ENCODE data around the gene THRAP3. TPM values are rescaled to one million over a fixed set of nuclear protein-coding genes. Genes with fewer than 3 reads are reported as not detected.
A peak's percentile ranks its signal among the peaks of the same experiment; 100 is the strongest.

The THRAP3 gene, protein sequence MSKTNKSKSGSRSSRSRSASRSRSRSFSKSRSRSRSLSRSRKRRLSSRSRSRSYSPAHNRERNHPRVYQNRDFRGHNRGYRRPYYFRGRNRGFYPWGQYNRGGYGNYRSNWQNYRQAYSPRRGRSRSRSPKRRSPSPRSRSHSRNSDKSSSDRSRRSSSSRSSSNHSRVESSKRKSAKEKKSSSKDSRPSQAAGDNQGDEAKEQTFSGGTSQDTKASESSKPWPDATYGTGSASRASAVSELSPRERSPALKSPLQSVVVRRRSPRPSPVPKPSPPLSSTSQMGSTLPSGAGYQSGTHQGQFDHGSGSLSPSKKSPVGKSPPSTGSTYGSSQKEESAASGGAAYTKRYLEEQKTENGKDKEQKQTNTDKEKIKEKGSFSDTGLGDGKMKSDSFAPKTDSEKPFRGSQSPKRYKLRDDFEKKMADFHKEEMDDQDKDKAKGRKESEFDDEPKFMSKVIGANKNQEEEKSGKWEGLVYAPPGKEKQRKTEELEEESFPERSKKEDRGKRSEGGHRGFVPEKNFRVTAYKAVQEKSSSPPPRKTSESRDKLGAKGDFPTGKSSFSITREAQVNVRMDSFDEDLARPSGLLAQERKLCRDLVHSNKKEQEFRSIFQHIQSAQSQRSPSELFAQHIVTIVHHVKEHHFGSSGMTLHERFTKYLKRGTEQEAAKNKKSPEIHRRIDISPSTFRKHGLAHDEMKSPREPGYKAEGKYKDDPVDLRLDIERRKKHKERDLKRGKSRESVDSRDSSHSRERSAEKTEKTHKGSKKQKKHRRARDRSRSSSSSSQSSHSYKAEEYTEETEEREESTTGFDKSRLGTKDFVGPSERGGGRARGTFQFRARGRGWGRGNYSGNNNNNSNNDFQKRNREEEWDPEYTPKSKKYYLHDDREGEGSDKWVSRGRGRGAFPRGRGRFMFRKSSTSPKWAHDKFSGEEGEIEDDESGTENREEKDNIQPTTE
- polyA plus RNA-seq: 100 to 1,000 TPM in 1 of 3 donors, 10 to 100 TPM in 2; 61.6 to 103 (median 70.7) TPM

GRCh38 chr1:36223996-36224536 is at the start of gene THRAP3:
TSS of gene THRAP3 (plus strand) at chr1:36224443. CDS start at chr1:36282564, 58,121 bp downstream.
- Mint-ChIP-seq H3K27me3 (ENCODE audit: low read depth in 3 of 3) (peaks cover 13 to 23% (median 17%) of the 10 kb centered on the region in 3 donors), H3K4me3 (peak within 1 kb of the TSS; percentile 93 to 98 (median 93)), H3K27ac (peak within 1 kb of the TSS; percentile 99 to 100 (median 100)), H3K4me1 (peaks cover 39 to 44% of the 10 kb centered on the region in 2 donors), H3K9me3 (no peaks in the 10 kb centered on the region), H3K36me3 (peaks cover 0 to 6% (median 6%) of the 10 kb centered on the region in 3 donors)
- peak; percentile 100 for DNase-seq

GRCh38 chr1:36174713-36175112 is 49.5 kb upstream of the THRAP3 start:
- Mint-ChIP-seq H3K9me3 (no peaks in the 10 kb centered on the region), H3K4me1 (peaks cover 13 to 22% of the 10 kb centered on the region in 2 donors), H3K27ac (peak overlapping the region in 3 of 6 donors; percentile 10 to 79 (median 62)), H3K4me3 (no peak overlapping the region), H3K27me3 (ENCODE audit: low read depth in 3 of 3) (peaks cover 0 to 4% (median 0%) of the 10 kb centered on the region in 3 donors), H3K36me3 (peaks cover 0 to 37% (median 15%) of the 10 kb centered on the region in 3 donors)
- no peak for DNase-seq

- H3K4me3 Mint-ChIP-seq: no peak overlapping the region
- H3K27ac Mint-ChIP-seq: peak overlapping the region in 3 of 6 donors; percentile 10 to 79 (median 51)
- peaks cover 0 to 4% (median 0%) of the 10 kb centered on the region in 3 donors for H3K27me3 Mint-ChIP-seq (ENCODE audit: low read depth in 3 of 3)
- DNase-seq: no peak
- H3K9me3 Mint-ChIP-seq: no peaks in the 10 kb centered on the region
- H3K4me1 Mint-ChIP-seq: peaks cover 10 to 15% of the 10 kb centered on the region in 2 donors
- peaks cover 0 to 39% (median 15%) of the 10 kb centered on the region in 3 donors for H3K36me3 Mint-ChIP-seq
Observed at GRCh38 chr1:36175137-36176095, 48.8 kb upstream of the THRAP3 start.

DNA sequence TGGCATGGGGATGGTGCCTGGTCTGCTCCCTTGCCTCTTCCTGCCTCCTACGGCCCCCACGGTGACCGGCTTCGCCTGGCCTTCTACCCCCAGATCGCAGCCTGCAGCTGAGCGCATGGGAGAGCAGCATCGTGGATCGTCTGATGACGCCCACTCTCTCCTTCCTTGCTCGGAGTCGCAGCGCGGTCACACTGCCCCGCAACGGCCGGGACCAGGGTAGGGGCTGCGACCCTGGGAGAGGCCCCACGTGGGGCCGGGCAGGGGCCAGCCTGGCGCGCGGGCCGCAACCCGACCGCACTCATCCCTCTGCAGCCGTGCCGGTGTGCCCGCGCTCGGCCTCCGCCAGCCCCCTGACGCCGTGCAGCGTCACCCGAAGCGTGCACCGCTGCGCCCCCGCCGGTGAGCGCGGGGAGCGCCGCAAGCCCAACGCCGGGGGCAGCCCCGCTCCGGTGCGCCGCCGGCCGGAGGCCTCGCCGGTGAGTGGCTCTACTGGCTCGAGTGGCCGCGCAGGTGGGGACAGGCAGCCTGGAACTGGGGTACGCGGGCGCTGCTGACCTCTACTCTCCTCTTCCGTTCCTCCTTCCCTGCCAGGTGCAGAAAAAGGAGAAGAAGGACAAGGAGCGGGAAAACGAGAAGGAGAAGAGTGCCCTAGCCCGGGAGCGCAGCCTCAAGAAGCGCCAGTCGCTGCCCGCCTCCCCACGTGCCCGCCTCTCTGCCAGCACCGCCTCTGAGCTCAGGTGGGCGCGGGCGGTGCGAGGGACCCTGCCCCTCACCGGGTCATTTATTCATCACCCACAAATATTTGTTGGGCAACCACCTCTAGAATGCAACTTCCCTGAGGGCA is 47.9 kb upstream of the THRAP3 start:
- Mint-ChIP-seq H3K4me1 (peaks cover 5 to 10% of the 10 kb centered on the region in 2 donors), H3K9me3 (no peaks in the 10 kb centered on the region), H3K27ac (peak overlapping the region in 1 of 6 donors; percentile 51), H3K36me3 (peaks cover 5 to 42% (median 20%) of the 10 kb centered on the region in 3 donors), H3K4me3 (no peak overlapping the region), H3K27me3 (ENCODE audit: low read depth in 3 of 3) (peaks cover 0 to 4% (median 0%) of the 10 kb centered on the region in 3 donors)
- no peak for DNase-seq

DNA sequence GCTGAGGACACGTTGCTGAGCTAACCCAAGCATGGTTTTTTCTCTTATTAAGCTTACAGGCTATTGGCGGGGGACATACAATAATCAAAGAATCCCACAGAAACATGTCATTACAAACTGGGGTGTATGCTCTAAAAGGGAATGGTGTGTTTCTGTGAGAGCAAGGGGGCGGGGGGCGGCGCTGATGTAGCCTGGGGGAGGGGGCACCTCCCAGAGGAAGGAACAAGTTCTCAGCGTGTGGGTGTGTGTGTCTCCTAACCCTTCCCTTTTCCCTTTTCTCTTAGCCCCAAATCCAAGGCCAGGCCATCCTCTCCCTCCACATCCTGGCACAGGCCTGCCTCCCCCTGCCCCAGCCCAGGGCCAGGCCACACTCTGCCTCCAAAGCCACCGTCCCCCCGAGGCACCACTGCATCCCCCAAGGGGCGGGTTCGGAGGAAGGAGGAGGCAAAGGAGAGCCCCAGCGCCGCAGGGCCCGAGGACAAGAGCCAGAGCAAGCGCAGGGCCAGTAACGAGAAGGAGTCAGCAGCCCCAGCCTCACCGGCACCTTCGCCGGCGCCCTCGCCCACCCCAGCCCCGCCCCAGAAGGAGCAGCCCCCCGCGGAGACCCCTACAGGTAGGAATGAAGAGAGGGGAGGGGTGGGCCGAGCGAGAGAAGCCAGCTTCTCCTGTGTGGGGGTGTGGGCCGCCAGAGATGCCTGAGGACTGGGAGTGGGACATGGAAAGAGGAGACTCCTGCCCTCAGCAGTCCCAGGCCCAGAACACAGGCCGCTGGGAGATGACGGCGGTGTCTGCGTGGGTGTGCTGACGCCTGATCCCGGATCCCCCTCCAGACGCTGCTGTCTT is 46.4 kb upstream of the THRAP3 start:
- Mint-ChIP-seq H3K36me3 (peaks cover 5 to 39% (median 20%) of the 10 kb centered on the region in 3 donors), H3K4me3 (no peak overlapping the region), H3K9me3 (no peaks in the 10 kb centered on the region), H3K27ac (peak overlapping the region in 1 of 6 donors; percentile 58), H3K27me3 (ENCODE audit: low read depth in 3 of 3) (peaks cover 0 to 3% (median 0%) of the 10 kb centered on the region in 3 donors), H3K4me1 (peaks cover 5 to 10% of the 10 kb centered on the region in 2 donors)
- no peak for DNase-seq

- Mint-ChIP-seq H3K36me3 (peaks cover 5 to 33% (median 18%) of the 10 kb centered on the region in 3 donors), H3K4me3 (no peak overlapping the region), H3K4me1 (peaks cover 5 to 8% of the 10 kb centered on the region in 2 donors), H3K9me3 (no peaks in the 10 kb centered on the region), H3K27me3 (ENCODE audit: low read depth in 3 of 3) (peaks cover 0 to 1% (median 0%) of the 10 kb centered on the region in 3 donors), H3K27ac (no peak overlapping the region)
- no peak for DNase-seq
Observed at GRCh38 chr1:36178471-36179219, 45.6 kb upstream of the THRAP3 start.

- DNase-seq: no peak
- H3K4me1 Mint-ChIP-seq: peaks cover 1 to 2% of the 10 kb centered on the region in 2 donors
- H3K27ac Mint-ChIP-seq: no peak overlapping the region
- H3K36me3 Mint-ChIP-seq: peaks cover 5 to 28% (median 13%) of the 10 kb centered on the region in 3 donors
- no peak overlapping the region for H3K4me3 Mint-ChIP-seq
- H3K9me3 Mint-ChIP-seq: no peaks in the 10 kb centered on the region
- H3K27me3 Mint-ChIP-seq (ENCODE audit: low read depth in 3 of 3): peaks cover 0 to 1% (median 0%) of the 10 kb centered on the region in 3 donors
Observed at GRCh38 chr1:36179220-36179600, 45.0 kb upstream of the THRAP3 start.

- Mint-ChIP-seq H3K36me3 (peaks cover 5 to 19% (median 10%) of the 10 kb centered on the region in 3 donors), H3K27me3 (ENCODE audit: low read depth in 3 of 3) (peaks cover 0 to 2% (median 0%) of the 10 kb centered on the region in 3 donors), H3K27ac (peak overlapping the region in 5 of 6 donors; percentile 31 to 84 (median 72)), H3K4me1 (peaks cover 0 to 1% of the 10 kb centered on the region in 2 donors), H3K9me3 (no peaks in the 10 kb centered on the region), H3K4me3 (peak overlapping the region in 1 of 5 donors; percentile 38)
- no peak for DNase-seq
Observed at GRCh38 chr1:36182734-36183133, 41.5 kb upstream of the THRAP3 start.

- Mint-ChIP-seq H3K4me1 (peaks cover 5 to 6% of the 10 kb centered on the region in 2 donors), H3K27ac (peak overlapping the region; percentile 31 to 84 (median 72)), H3K27me3 (ENCODE audit: low read depth in 3 of 3) (peaks cover 0 to 2% (median 0%) of the 10 kb centered on the region in 3 donors), H3K9me3 (no peaks in the 10 kb centered on the region), H3K4me3 (no peak overlapping the region), H3K36me3 (peaks cover 5 to 19% (median 10%) of the 10 kb centered on the region in 3 donors)
- no peak for DNase-seq
Observed at GRCh38 chr1:36183309-36183856, 40.9 kb upstream of the THRAP3 start.

DNA sequence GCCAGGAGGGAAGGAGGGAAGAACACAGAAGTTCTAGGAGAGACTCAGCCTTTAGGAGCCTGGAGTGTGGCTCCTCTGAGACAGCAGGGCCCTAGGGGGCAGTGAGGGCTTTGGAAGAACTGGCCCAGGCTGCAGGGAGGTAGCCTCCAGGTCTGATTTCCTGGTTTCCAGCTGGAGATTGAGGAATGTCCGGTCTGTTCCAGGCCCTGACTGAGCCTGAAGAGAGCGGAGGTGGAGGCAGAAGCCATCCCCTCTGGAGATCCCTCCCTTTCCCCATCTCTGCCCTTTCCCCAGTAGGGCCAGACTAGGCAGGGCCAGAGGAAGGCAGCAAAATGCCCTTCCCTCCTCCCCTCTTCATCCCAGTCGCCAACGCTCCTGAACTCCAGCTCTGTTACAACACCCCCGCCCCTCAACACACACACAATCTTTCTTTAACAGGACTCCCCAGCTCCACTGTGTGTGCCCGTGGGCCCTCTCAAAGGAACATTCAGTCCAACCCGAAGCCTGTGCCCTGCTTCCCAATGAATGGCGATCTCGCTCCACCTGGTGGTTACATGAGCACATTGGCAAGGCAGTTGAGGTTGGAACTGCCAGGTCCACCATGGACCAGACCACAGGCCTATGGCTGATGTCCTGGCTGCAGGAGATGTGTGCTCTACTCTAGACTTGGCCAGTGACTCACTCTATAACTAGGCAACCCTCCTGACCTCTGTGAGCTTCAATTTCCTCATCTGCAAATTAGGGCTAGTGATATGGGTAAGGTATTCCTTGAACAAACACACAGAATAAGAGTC is 36.2 kb upstream of the THRAP3 start:
- Mint-ChIP-seq H3K36me3 (no peaks in the 10 kb centered on the region), H3K4me3 (no peak overlapping the region), H3K9me3 (no peaks in the 10 kb centered on the region), H3K4me1 (peaks cover 5 to 7% of the 10 kb centered on the region in 2 donors), H3K27ac (peak overlapping the region; percentile 57 to 90 (median 82)), H3K27me3 (ENCODE audit: low read depth in 3 of 3) (peaks cover 0 to 2% (median 0%) of the 10 kb centered on the region in 3 donors)
- DNase-seq: peak; percentile 76 to 82 (median 79)
